Measurements from ENCODE around the gene ZNF521.

GRCh38 chr18:25042641-25043051, 309.3 kb downstream of the ZNF521 start:
- no peak for TF ChIP-seq CTCF (conservative IDR thresholded peaks at IDR 0.05; ENCODE audit: low read length)
- no peak for TF ChIP-seq EZH2phosphoT487 (IDR thresholded peaks at IDR 0.05; ENCODE audit: borderline replicate concordance, low read depth, low read length)

Data from OCI-LY7 (cell line).